T-helper 2 cell (primary cell): ENCODE measurements around the gene ARID1B.

Source experiments
- DNase-seq, 5 experiments: peaks; one replicate each; pipeline versions ENCODE4 v3.0.0 to v3.0.0-alpha.2; 2012 to 2022

Gene ARID1B

GRCh38 chr6:157219201-157220200 lies 442.3 kb downstream of the ARID1B start:
- DNase-seq: no peak

- no peak for DNase-seq
These were observed 443.3 kb downstream of the ARID1B start for GRCh38 chr6:157220485-157220884.

GRCh38 chr6:157221049-157221816 lies 444.1 kb downstream of the ARID1B start:
- DNase-seq: peak; percentile 69 to 85 (median 77)

GRCh38 chr6:157221817-157222175 lies 444.6 kb downstream of the ARID1B start:
- DNase-seq: no peak

GRCh38 chr6:157222201-157222981 lies 445.2 kb downstream of the ARID1B start:
- DNase-seq: no peak

- no peak for DNase-seq
These were observed 445.8 kb downstream of the ARID1B start for GRCh38 chr6:157223021-157223430.

GRCh38 chr6:157223511-157223910 lies 446.3 kb downstream of the ARID1B start:
- DNase-seq: no peak

GRCh38 chr6:157224178-157224950 lies 447.2 kb downstream of the ARID1B start:
- DNase-seq: no peak

GRCh38 chr6:157224951-157225574 lies 447.9 kb downstream of the ARID1B start:
- DNase-seq: no peak

- no peak for DNase-seq
These were observed 448.4 kb downstream of the ARID1B start for GRCh38 chr6:157225575-157225995.

GRCh38 chr6:157226026-157226625 lies 448.9 kb downstream of the ARID1B start:
- DNase-seq: no peak

GRCh38 chr6:157226761-157227160 lies 449.6 kb downstream of the ARID1B start:
- DNase-seq: peak in 1 of 5 experiments; percentile 21

- peak in 1 of 5 experiments; percentile 64 for DNase-seq
These were observed 450.3 kb downstream of the ARID1B start for GRCh38 chr6:157227202-157228166.

- DNase-seq: no peak
These were observed 451.4 kb downstream of the ARID1B start for GRCh38 chr6:157228426-157229131.

- no peak for DNase-seq
These were observed 452.0 kb downstream of the ARID1B start for GRCh38 chr6:157229132-157229618.

GRCh38 chr6:157229713-157230112 lies 452.5 kb downstream of the ARID1B start:
- DNase-seq: no peak

- no peak for DNase-seq
These were observed 453.7 kb downstream of the ARID1B start for GRCh38 chr6:157230910-157231309.

GRCh38 chr6:157232161-157232895 lies 455.1 kb downstream of the ARID1B start:
- DNase-seq: no peak
